GM19463 (cell line): ENCODE results near the gene NBPF10.
"Not testable (repeated sequence)": the region's sequence is repeated elsewhere in the genome, so short reads cannot be mapped to it uniquely, and the experiment has no call there.

Experiments
- ATAC-seq: cut with Tn5 transposase; IDR thresholded peaks from one replicate; pipeline ENCODE4 v1.9.1; 2021; ENCODE audit warnings: mild to moderate bottlenecking, moderate library complexity; ENCODE audit not compliant: unreplicated experiment

The NBPF10 gene, protein sequence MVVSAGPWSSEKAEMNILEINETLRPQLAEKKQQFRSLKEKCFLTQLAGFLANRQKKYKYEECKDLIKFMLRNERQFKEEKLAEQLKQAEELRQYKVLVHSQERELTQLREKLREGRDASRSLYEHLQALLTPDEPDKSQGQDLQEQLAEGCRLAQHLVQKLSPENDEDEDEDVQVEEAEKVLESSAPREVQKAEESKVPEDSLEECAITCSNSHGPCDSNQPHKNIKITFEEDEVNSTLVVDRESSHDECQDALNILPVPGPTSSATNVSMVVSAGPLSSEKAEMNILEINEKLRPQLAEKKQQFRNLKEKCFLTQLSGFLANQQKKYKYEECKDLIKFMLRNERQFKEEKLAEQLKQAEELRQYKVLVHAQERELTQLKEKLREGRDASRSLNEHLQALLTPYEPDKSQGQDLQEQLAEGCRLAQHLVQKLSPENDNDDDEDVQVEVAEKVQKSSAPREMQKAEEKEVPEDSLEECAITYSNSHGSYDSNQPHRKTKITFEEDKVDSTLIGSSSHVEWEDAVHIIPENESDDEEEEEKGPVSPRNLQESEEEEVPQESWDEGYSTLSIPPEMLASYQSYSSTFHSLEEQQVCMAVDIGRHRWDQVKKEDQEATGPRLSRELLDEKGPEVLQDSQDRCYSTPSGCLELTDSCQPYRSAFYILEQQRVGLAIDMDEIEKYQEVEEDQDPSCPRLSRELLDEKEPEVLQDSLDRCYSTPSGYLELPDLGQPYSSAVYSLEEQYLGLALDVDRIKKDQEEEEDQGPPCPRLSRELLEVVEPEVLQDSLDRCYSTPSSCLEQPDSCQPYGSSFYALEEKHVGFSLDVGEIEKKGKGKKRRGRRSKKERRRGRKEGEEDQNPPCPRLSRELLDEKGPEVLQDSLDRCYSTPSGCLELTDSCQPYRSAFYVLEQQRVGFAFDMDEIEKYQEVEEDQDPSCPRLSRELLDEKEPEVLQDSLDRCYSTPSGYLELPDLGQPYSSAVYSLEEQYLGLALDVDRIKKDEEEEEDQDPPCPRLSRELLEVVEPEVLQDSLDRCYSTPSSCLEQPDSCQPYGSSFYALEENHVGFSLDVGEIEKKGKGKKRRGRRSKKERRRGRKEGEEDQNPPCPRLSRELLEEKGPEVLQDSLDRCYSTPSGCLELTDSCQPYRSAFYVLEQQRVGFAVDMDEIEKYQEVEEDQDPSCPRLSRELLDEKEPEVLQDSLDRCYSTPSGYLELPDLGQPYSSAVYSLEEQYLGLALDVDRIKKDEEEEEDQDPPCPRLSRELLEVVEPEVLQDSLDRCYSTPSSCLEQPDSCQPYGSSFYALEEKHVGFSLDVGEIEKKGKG (N-terminal part only)

GRCh38 chr1:146144465-146144864 is at the start of gene NBPF10:
TSS of gene NBPF10 (minus strand) at chr1:146144804. CDS start at chr1:146144769, 35 bp downstream.
- ATAC-seq, result not testable (repeated sequence)

GRCh38 chr1:146174531-146174930 is 29.9 kb upstream of the NBPF10 start:
- ATAC-seq, result not testable (repeated sequence)

- ATAC-seq, result not testable (repeated sequence)
These were observed 23.1 kb upstream of the NBPF10 start for GRCh38 chr1:146167740-146168139.

- not testable (repeated sequence) for ATAC-seq
These were observed 22.7 kb upstream of the NBPF10 start for GRCh38 chr1:146167273-146167672.
